Myocyte (in vitro differentiated cells): ENCODE data around the gene LRCH1. TPM values are rescaled to one million over a fixed set of nuclear protein-coding genes. Genes with fewer than 3 reads are reported as not detected.

Experiments
- DNase-seq: peaks from one replicate; pipeline ENCODE4 v3.0.0-alpha.2; 2012; ENCODE audit warnings: low read depth
- total RNA-seq: library from RNA; depleted of rRNA; stranded (reverse); fragments of >200 nt; gene quantifications from 2 replicates; pipeline ENCODE4 v1.2.3, GENCODE V29; 2014

The LRCH1 gene
- total RNA-seq, 1 donor from 2014 or later, result 11.8 TPM

DNA sequence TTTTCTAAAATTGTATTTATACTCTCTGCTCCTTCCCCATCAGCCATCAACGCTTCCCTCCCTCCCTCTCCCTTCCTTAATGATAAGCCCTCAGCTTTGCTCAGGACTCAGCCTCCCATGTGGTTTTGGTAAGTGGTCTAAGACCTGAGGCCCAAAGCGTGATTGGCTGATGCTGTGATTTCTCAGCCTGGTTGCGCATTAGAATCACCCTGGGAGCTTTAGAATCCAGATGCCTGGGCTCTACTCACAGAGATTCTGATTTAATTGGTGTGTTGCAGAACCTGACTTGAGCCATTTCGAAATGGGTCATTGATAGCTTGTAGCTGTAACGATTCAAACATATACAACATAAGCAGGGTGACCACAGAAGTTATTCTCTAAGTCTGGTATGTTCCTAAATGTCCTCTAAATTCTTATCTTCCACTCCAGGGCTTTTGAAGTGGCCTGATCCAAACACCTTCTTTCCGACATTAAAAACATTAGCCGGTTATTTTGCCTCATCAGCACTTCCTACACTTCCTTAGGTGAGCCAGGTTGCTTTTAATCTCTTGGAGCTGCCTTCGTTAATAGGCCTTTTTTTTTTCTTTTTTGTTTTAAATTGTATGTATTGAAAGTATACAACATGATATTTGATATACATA, 60.6 kb downstream of the LRCH1 start:
- no peak for DNase-seq

DNA sequence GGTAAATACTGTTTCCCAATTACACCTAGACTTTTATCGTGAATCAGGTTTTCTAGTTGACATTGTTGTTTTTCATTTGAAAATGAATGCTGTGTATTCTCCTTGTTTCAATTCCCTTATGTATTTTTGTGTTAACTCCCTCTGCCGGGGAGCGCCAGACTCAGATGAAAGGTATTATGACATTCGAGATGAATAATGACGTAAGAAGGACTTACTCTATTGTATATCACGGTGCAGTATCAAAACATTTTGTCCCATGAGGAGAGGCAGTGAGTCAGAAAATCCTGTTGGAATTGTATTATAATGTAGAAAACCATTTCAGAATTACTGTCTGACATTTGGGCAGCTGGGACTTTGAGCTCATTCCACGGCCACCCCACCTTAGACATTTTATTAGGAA, 61.6 kb downstream of the LRCH1 start:
- DNase-seq, result peak; percentile 23

DNA sequence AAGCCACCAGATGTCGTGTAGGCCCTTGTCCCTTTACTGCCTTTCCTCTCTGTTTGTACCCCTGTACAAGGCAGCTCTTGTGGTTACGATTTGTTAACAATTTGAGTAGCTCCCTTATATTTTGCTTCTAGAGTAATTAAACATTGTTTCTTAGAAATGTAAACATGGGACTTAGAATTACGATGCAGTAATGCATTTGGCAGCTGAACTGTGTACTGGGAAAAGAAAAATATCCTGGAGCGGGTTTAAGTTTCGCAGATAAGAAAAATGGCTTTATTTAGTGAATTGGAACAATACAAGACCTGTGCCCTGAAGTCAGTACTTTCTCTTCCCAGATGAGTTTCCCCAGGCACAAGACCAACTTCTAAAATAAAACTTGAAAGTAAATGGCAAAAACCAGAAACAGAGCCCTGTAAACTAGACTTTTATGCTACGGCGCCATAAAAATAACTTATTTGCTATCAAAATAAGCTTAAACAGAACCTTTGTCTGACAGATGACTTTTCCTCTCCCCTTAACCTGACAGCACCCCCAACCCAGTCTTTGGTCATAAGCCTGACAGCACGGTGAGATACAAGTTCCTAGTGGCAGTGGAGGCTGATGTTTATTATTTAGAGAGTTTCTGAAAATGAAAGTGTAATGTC, 63.0 kb downstream of the LRCH1 start:
- no peak for DNase-seq

DNA sequence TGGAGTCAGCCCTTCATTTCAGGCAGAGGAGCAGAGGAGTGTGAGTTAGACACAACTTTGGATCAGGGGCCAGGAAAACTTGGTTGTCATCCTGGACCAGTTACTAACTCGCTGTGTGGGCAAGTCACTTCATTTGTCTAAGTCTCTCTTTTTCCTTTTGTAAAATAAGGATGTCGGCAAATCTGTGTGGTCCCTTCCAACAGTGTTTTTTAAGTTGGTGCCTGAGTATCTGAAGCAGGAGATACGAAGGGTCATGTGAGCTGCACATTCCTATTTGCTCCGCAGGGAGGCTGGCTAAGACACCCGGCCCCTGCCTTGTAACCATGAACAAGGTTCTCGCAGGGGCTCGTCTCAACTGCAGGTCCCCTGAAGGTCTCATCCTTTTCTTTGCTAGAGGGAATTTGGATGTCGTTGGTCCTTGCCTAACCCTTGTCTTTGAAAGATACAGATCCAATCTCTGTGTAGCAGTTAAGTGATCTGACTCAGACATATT, 64.3 kb downstream of the LRCH1 start:
- DNase-seq, result no peak

DNA sequence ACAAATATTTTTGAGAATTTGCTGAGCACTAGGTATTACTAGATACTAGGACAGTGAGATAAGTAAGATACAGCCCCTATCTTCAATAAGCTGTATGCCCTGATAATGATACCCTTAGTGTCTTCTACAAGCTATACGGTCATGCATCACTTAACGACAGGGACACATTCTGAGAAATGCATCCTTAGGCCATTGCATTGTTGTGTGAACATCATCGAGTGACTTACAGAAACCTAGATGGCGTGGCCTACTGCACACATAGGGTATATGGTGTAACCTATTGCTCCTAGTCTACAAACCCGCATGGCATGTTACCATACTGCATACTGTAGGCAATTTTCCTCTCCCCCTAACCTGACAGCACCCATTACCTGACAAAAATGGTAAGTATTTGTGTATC, 64.9 kb downstream of the LRCH1 start:
- DNase-seq, result no peak

DNA sequence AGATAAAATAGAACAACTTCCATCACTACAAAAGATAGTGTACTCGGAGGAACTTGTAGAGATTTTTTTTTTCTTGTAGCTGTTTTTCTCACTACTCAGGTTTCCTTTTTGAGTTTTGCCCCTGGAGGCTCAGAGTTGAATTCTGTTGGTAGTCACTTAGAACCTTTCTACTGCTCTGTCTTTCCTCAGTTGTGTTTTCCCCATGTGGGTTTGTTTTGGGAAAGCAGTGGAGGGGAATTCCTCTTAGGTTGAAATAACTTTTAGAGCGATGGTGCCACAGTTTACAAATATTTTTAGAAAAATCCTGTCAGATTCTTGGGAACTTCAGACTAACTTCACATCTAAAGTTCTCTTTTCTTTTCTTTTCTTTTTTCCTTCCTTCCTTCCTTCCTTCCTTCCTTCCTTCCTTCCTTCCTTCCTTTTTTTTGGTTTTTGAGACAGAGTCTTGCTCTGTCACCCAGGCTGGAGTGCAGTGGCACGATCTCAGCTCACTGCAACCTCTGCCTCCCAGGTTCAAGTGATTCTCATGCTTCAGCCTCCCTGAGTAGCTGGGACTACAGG, 65.8 kb downstream of the LRCH1 start:
- DNase-seq, result no peak

DNA sequence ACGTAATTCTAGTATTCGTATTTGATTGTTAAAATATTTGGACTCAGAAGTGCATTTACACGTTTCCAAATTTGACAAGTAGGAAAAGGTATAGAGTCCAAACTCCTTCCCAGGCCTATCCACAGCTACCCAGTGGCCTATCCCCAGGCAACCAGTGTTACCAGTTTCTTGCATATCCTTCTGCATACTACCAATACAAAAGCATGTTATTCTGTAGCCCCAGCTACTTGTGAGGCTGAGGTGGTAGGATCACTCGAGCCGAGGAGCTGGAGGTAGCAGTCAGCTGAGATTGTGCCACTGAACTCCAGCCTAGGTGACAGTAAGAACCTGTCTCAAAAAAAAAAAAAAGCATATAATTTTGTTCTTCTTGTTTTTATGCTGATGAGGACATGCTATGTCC, 67.1 kb downstream of the LRCH1 start:
- no peak for DNase-seq

DNA sequence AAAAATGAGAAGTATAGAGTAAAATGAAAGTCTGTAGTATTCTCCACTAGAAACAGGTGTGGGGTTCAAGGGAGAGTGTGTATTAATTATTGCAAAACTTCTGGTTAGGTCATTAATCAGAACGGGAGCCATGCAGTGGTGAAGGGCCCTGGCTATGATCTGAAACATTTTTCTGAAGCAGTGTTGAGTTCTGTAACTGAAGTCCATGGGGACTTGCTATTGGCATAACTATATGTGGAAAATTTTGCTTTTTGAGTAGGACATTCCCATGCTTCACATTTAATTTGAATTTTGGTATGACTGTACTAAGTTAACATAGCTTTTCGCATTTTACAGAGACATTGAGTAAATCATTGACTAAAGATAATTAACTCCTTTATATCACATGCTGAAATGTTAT, 67.5 kb downstream of the LRCH1 start:
- no peak for DNase-seq

DNA sequence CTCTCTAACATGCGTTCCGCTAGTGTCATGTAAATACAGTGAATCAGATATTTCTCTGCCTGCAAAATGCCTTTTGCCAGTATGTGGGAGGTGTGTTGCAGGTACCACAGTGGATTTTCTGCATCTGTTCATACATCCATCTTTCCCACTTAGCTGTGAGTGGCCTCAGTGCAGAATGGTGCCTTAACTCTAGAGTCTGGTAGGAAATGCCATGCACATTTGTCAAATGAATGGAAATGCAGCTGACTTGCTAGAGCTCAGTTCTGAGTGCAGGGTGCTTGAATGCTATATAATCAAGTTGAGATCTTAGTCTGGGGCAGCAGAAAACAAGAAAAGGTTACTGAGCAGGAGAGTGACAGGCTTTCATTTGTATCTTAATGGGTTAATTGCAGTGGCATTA, 68.2 kb downstream of the LRCH1 start:
- DNase-seq, result no peak

DNA sequence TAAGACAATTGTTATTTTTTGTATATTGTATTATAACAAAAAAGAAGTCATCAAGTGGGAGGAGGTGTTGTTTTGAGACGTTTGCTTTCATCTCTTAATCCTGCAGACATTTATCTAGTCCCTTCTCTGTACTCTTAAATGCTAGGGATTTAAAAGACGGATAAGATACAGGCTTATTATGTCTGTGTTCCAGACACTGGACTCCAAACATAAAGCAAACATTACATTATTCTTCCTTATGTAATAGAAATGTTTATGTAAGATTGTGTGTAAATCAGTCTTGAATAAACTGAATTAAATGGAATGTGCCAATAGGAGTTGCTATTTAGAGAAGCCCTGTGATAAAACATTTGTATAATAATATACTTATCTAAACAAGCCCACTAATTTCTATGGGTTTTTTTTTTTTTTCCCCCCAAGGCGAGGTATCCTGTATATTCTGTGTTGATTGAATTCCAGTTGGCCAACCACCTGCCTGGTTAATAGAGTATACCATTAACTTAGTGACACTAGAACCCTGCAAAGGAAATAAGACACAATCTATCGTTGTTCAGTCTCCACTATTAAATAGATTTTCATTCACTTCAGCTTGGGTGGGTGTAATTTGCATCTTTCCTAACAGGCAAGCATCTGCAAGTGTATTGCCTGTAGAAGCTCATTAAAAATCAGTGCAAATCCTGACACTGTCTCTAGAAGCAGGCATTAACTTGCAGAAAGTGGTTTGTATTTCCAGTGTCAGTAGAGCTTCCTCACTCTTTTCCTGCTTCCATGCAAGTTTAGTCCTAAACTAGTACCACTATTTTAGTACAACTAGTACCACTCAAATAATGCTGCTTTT, 69.0 kb downstream of the LRCH1 start:
- no peak for DNase-seq

DNA sequence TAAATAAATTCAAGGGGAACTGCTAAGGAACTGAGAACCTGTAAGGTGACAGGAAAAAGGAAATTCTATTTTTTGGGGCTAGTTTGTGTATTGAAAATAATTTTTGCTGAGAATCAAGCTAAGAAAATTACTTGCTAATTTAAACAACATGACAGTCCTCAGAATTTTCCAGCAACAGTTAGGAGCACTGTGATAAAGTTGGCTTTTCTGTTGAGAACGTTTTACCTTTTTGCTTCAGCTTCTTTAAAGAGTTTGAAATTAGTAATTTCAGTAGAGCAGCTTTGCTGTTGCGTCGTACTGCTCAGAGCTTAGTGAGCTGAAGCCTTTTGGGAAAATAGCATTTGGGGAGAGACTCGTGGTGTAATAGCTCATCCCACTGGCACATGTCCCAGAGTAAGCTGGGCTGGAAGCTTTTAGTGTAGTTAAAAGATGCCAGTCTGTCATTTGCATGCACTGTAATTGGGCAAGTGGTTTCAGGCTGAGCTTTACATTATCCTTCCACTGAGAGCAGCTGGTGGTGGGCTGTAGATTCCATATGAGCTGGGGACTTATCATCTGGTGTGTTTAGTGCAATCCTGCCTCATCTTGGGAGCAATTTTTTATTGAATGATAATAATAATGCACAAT, 69.8 kb downstream of the LRCH1 start:
- peak; percentile 87 for DNase-seq

DNA sequence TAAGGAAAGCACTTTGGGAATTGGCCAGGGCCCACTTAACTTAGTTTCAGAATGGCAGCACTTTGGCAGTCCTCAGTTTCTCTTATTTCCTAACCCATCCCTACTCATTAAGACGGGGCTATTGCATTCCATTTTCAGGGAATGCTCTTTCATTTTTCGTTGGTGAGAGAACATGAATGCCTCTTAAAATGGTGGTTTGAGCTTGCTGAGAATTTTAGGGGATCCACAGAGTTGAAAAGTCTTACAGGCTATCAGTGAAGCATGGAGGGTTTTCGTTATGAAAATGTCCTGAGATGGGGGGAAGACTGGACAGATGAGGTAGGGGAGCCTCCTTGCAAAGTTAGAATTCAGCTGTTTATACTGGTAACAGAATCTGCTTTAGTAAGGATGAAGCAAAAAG, 71.4 kb downstream of the LRCH1 start:
- DNase-seq, result no peak

DNA sequence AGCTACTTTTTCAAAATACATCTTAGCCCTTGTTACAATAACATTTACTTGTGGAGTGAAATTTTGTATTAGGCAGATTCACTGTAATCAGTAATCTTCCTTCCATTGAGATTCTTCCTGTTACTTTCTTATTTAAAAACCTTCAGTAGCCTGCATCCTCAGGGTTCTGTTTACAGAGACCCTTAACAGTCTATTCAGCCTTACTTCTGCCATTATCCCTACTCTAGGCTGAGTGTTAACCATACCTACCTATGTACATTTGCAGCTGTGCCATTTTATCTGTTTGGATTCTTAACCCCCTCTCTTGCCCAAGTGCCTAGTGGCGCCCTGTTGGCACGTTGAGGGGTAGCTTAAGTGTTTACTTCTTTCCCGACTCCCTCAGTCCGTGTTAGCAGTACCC, 71.9 kb downstream of the LRCH1 start:
- no peak for DNase-seq

DNA sequence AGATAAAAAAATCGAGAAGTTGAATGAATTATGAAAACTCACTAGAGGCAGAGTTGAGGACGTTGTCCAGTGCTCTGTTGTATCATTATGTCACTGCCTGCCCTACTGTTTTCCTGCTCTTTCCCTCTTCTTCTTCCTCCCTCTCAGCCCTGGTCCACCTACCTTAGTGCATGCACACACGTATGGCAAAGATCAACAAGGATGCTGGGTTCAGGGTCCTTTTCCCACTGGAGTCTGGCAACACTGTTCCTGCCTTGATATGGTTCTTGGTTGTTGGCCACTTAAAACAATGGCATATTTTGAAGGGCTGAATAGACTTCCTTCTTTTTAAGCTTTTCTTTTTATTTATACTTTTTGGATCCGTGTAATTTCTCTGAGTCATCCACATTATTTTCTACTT, 74.5 kb downstream of the LRCH1 start:
- no peak for DNase-seq

DNA sequence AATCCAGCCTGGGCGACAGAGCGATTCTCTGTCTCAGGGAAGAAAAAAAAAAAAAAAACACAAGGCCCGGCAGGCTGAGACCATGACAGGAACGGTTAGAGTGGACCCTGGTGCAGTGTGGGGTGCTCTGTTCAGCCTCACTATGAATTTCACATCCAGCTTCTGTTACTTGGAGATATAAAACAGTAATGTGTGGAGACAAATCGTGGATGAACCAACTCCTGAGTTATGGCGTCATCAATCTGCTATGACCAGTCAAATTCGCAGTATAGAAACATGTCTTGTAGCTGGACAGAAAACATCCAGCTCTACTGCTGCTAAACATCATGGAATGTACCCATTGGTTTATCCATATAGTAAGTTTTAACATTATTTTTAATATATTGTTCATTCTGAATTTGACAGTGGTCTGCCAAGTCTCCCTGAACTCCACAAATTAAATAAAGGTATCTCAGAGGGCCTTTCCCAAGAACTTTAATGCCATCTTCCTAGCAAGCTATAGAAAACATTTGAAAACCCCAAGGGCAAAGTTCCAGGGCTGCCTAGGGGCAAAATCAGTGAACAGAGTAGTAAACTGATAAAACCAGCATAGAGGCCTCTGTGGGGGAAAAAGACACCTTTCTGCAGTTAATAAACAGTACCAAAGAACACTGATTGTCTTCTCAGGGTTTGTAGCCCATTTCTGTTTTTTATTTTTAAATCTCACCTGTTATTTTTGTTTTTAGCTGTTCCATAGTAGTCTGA, 75.8 kb downstream of the LRCH1 start:
- no peak for DNase-seq

DNA sequence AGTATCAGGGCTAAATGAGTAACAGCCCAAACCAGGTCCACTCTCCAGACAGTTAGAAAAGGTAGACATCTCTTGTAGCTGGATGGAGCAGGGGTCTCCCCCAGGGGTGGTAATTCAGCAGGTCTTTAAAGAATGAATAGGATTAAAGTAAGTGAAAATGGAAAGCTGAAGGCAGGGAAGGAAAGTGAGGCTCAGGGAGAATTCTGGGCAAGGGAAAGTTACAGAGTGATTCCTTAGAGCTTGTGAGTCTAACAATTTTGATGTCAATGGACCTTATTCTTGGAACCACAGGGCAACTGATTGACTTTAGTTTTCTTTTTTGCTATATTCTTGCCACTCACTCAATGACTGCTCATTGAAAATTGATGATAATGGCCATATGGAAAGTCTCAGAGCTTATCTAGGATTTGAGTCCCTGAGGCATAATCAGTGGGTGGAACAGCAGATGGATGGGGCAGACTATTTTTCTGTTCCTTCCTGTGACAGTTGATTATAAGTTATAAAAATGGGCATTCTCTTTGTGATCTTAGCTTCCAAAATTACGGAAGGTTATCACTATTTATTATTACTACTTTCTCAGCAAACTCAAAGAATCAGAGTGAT, 76.9 kb downstream of the LRCH1 start:
- no peak for DNase-seq

DNA sequence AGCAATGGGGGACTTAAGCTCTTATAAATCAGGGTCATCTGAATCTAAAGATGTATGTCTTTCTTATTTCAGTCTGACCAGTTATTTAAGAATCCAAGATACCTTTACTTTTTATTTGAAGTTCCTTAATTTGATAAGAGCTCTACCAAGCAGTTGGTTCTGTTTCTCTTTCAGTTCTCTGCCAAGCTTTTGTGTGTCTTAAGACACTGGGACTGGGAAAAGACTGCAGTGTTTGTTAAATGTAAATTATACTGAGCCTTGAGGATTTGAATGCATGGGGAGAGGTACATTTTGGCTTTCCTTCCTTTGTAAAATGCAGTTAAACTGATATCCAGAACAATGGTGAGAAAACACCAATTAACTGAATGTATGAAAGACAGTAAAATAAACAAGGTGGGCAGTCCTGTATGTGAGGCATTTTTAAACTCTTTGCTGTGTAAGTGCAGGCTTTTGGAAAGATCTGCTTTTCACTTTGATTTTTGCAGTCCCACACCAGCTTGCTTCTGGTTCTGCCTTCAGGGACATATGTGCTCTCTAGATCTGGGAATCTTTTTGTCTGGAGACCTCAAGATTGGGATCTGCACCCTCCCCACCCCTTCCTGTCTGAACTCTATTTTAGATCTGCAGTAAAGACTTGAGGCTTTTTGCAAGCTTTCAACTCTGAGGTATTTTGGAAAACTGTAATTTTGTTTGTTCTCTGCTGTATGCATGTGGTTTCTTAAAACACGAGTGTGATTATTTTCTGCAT, 77.6 kb downstream of the LRCH1 start:
- no peak for DNase-seq

DNA sequence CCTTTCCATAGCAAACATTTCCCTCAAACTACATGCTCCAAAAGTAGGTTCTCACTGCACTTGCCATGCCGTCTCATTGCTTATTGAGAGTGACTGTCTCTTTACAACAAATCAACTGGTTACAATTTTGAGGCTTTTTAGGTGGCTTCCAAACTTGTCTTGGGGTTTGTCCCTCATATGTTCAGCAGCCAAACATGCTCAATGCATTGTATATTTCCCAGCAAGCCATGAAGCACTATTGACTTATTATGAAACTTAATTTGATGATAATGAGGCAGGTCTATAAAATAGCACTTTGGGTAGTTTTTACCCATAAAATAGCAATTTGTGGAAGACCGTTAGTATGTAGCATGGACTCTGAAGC, 78.2 kb downstream of the LRCH1 start:
- no peak for DNase-seq

DNA sequence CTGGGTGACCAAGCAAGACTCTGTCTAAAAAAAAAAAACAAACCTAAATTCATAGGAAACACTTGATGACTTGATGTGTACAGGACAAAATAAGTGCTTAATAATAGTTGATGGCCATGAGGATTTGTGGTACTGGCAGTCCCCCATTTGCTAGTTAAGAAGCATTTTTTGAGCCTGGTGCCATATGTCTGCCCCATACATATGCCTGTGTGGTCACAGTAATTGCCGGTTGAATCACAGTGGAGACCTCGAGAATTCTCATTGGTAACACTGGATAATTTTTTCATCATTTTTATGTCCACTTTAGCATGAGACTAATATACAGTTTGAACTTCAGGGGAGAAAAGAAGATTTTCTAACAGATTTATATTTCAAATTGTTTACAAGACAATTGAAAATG, 79.2 kb downstream of the LRCH1 start:
- DNase-seq, result no peak

DNA sequence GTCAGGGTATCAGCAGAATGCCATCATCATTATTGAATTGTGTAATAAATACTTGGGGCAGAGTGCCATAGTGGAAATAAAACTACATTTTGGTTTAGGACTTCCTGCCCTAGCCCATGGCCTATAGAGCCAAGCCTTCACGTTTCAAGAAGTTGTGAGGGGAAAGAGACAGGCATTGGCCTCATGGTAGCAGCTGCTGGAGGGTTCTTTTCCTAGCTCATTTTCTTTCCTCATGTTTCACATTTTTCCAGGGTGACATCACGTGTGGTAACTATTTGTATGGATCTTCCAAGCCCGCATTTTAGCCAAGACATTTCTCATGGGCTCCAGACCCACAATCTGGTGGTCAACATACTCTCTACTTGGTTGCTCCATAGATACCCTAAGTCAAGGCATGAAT, 80.4 kb downstream of the LRCH1 start:
- peak; percentile 94 for DNase-seq
